Endothelial cell of umbilical vein (primary cell): Measurements from ENCODE around the gene BSND.

Source experiments
- EZH2 ChIP-seq: IDR thresholded peaks from 2 replicates; pipeline ENCODE4 v1.6.1; 2012; ENCODE audit warnings: borderline replicate concordance, low read depth, mild to moderate bottlenecking, moderate library complexity, low read length, inconsistent platforms; ENCODE audit not compliant: severe bottlenecking
- FOS ChIP-seq: IDR thresholded peaks from 2 replicates; pipeline ENCODE4 v1.6.1; 2011; ENCODE audit warnings: mild to moderate bottlenecking, low read length, moderate library complexity, borderline replicate concordance; ENCODE audit not compliant: insufficient read depth
- POLR2A ChIP-seq: IDR thresholded peaks from 2 replicates; pipeline ENCODE4 v1.6.1; 2012; ENCODE audit warnings: low read depth, mild to moderate bottlenecking, control low read depth, low read length
- POLR2AphosphoS5 ChIP-seq: IDR thresholded peaks from 2 replicates; pipeline ENCODE4 v1.6.1; 2012; ENCODE audit warnings: low read depth, mild to moderate bottlenecking, control low read depth, low read length, moderate library complexity; ENCODE audit not compliant: insufficient read depth
- TF ChIP-seq, protein P1 (sequence below), 2 donors: IDR thresholded peaks; 1 replicate in 1 of 2; 2 replicates in 1 of 2; pipeline ENCODE4 v1.5.1; 2011; ENCODE audit warnings: low read length in 2 of 2, mild to moderate bottlenecking in 2 of 2, moderate library complexity in 2 of 2, control low read depth in 1 of 2, inconsistent platforms in 1 of 2, low read depth in 1 of 2; ENCODE audit not compliant: insufficient read depth in 1 of 2; ENCODE audit errors: extremely low read depth in 1 of 2

- TF ChIP-seq, protein P1, sequence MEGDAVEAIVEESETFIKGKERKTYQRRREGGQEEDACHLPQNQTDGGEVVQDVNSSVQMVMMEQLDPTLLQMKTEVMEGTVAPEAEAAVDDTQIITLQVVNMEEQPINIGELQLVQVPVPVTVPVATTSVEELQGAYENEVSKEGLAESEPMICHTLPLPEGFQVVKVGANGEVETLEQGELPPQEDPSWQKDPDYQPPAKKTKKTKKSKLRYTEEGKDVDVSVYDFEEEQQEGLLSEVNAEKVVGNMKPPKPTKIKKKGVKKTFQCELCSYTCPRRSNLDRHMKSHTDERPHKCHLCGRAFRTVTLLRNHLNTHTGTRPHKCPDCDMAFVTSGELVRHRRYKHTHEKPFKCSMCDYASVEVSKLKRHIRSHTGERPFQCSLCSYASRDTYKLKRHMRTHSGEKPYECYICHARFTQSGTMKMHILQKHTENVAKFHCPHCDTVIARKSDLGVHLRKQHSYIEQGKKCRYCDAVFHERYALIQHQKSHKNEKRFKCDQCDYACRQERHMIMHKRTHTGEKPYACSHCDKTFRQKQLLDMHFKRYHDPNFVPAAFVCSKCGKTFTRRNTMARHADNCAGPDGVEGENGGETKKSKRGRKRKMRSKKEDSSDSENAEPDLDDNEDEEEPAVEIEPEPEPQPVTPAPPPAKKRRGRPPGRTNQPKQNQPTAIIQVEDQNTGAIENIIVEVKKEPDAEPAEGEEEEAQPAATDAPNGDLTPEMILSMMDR (IDR thresholded peaks at IDR 0.05; ENCODE audit: extremely low read depth in 1 of 2, insufficient read depth in 1 of 2, low read depth in 1 of 2, low read length in 2 of 2): no peak
- TF ChIP-seq POLR2A: no peak
- TF ChIP-seq POLR2AphosphoS5: no peak
- no peak for TF ChIP-seq FOS
- TF ChIP-seq EZH2: no peak
Observed at GRCh38 chr1:54991939-54992338, 6.8 kb upstream of the BSND start.
